Embryonic facial prominence (tissue), 1 donor: Measurements from ENCODE around the gene CHD6.

Source experiments
- DNase-seq: peaks from one replicate; pipeline ENCODE4 v3.0.0-alpha.2; 2016; ENCODE audit errors: extremely low spot score

The CHD6 gene

GRCh38 chr20:41623625-41624375, 5.6 kb upstream of the CHD6 start:
- no peak for DNase-seq

- DNase-seq: no peak
These were observed 4.4 kb upstream of the CHD6 start for GRCh38 chr20:41622584-41622983.

- DNase-seq: no peak
These were observed 3.8 kb upstream of the CHD6 start for GRCh38 chr20:41621971-41622370.

GRCh38 chr20:41621421-41621820, 3.2 kb upstream of the CHD6 start:
- DNase-seq: no peak

- no peak for DNase-seq
These were observed 1.4 kb upstream of the CHD6 start for GRCh38 chr20:41619360-41620100.

- no peak for DNase-seq
These were observed 682 bp upstream of the CHD6 start for GRCh38 chr20:41618807-41619311.

GRCh38 chr20:41617059-41617901, 897 bp downstream of the CHD6 start:
- no peak for DNase-seq

- no peak for DNase-seq
These were observed 1.9 kb downstream of the CHD6 start for GRCh38 chr20:41616228-41616627.

- DNase-seq: no peak
These were observed 2.5 kb downstream of the CHD6 start for GRCh38 chr20:41615676-41616075.

- no peak for DNase-seq
These were observed 3.1 kb downstream of the CHD6 start for GRCh38 chr20:41615110-41615509.

- no peak for DNase-seq
These were observed 4.9 kb downstream of the CHD6 start for GRCh38 chr20:41613321-41613720.

GRCh38 chr20:41609474-41609873, 8.7 kb downstream of the CHD6 start:
- DNase-seq: no peak

- DNase-seq: no peak
These were observed 9.6 kb downstream of the CHD6 start for GRCh38 chr20:41608606-41609005.

- no peak for DNase-seq
These were observed 10.4 kb downstream of the CHD6 start for GRCh38 chr20:41607791-41608190.

- DNase-seq: no peak
These were observed 14.2 kb downstream of the CHD6 start for GRCh38 chr20:41604002-41604401.

GRCh38 chr20:41601742-41602141, 16.4 kb downstream of the CHD6 start:
- no peak for DNase-seq

- DNase-seq: no peak
These were observed 17.1 kb downstream of the CHD6 start for GRCh38 chr20:41600926-41601631.

GRCh38 chr20:41599699-41600104, 18.5 kb downstream of the CHD6 start:
- no peak for DNase-seq

- DNase-seq: no peak
These were observed 19.5 kb downstream of the CHD6 start for GRCh38 chr20:41598719-41599118.

GRCh38 chr20:41594514-41595322, 23.5 kb downstream of the CHD6 start:
- DNase-seq: no peak
